DND-41 (cell line): ENCODE measurements around the gene KLHL24.
"Not testable (repeated sequence)": the region's sequence is repeated elsewhere in the genome, so short reads cannot be mapped to it uniquely, and the experiment has no call there.

Experiments used
- EZH2 ChIP-seq: IDR thresholded peaks from 3 replicates; pipeline ENCODE4 v1.6.1; 2012; ENCODE audit warnings: borderline replicate concordance, low read depth, mild to moderate bottlenecking, moderate library complexity, low read length, inconsistent platforms; ENCODE audit not compliant: severe bottlenecking
- TF ChIP-seq, protein P1 (sequence below): IDR thresholded peaks from 2 replicates; pipeline ENCODE4 v1.5.1; 2012; ENCODE audit warnings: borderline replicate concordance, low read length, moderate library complexity, mild to moderate bottlenecking; ENCODE audit not compliant: poor library complexity, severe bottlenecking; ENCODE audit errors: extremely low read depth

DNA sequence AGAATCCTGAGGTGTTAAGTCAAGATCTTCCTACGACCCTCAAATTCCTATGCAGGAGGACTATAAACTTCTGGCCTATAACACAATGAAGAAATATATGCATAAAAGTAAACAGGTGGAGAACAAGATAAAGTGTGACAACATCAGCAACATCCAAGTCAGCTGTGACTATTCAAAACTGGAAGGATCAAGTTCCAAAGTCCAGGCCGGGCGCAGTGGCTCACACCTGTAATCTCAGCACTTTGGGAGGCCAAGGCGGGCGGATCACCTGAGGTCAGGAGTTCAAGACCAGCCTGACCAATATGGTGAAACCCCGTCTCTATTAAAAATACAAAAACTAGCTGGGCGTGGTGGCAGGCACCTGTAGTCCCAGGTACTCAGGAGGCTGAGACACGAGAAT, 2.7 kb upstream of the KLHL24 start:
- TF ChIP-seq, protein P1, sequence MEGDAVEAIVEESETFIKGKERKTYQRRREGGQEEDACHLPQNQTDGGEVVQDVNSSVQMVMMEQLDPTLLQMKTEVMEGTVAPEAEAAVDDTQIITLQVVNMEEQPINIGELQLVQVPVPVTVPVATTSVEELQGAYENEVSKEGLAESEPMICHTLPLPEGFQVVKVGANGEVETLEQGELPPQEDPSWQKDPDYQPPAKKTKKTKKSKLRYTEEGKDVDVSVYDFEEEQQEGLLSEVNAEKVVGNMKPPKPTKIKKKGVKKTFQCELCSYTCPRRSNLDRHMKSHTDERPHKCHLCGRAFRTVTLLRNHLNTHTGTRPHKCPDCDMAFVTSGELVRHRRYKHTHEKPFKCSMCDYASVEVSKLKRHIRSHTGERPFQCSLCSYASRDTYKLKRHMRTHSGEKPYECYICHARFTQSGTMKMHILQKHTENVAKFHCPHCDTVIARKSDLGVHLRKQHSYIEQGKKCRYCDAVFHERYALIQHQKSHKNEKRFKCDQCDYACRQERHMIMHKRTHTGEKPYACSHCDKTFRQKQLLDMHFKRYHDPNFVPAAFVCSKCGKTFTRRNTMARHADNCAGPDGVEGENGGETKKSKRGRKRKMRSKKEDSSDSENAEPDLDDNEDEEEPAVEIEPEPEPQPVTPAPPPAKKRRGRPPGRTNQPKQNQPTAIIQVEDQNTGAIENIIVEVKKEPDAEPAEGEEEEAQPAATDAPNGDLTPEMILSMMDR, result not testable (repeated sequence)
- not testable (repeated sequence) for TF ChIP-seq EZH2
